HG03460 (cell line): Measurements from ENCODE around the gene ZNF653.
A peak's percentile ranks its signal among the peaks of the same experiment; 100 is the strongest.

Source experiments
- ATAC-seq: cut with Tn5 transposase; IDR thresholded peaks from one replicate; pipeline ENCODE4 v1.9.1; 2021; ENCODE audit not compliant: unreplicated experiment

The ZNF653 gene, protein sequence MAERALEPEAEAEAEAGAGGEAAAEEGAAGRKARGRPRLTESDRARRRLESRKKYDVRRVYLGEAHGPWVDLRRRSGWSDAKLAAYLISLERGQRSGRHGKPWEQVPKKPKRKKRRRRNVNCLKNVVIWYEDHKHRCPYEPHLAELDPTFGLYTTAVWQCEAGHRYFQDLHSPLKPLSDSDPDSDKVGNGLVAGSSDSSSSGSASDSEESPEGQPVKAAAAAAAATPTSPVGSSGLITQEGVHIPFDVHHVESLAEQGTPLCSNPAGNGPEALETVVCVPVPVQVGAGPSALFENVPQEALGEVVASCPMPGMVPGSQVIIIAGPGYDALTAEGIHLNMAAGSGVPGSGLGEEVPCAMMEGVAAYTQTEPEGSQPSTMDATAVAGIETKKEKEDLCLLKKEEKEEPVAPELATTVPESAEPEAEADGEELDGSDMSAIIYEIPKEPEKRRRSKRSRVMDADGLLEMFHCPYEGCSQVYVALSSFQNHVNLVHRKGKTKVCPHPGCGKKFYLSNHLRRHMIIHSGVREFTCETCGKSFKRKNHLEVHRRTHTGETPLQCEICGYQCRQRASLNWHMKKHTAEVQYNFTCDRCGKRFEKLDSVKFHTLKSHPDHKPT

GRCh38 chr19:11505504-11506100 lies at the start of gene ZNF653:
ZNF653 (minus strand) TSS chr19:11505839; CDS start chr19:11505786, 53 bp downstream.
- ATAC-seq = peak; percentile 55

- no peak for ATAC-seq
Observed at GRCh38 chr19:11555246-11555645, 49.6 kb upstream of the ZNF653 start.

DNA sequence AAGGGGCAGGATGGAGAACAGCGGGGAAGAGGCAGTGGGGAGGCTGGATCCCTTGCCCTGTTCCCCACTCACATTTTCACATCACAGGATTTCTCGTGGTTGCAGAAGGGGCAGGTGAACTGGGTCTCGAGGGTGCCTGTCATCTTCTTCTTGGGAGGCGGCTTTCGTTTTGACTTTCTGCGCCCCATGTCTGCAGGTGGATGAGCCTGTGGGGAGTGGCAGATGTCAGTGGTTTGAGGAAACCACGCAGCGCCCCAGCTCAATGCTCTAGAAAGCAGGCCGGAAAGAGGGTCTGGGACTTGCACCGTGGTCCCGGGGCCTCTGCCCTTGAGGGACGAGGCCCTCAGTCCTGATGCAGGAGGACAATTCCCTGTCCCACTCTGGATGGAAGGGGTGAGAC lies 48.5 kb upstream of the ZNF653 start:
- ATAC-seq = no peak

DNA sequence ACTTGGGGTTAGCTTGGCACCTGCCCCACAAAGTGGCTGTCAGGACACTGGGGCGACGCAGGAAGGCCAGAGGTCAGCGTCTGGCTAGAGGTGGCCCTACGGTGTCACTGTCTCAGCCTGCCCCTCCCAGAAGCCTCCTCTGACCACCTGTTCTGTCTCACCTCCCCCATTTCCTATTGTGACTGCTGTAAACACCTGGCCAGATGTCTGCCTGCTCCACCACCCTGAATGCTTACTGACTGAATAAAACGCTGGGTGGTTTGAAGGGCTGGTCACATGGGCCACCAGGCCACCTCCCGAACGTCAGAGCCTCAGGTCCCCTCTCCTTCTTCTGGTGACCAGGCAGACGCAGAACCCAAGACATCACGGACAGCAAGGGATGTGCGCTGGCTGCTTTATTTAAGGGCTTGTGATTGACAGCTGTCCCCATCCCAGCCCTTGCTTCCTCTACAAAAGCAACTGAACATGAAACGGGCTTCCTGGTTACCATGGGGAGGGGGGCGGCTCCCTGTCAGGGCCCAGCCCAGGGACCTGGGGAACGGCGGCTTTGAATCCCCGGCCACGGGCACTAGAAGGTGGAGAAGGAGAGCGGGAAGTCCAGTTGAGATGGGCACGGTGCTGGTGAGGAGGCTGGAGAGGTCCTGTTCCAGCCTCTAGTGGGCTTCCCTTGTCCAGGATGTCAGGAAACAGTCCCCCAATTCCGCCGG lies 47.2 kb upstream of the ZNF653 start:
- ATAC-seq = no peak

DNA sequence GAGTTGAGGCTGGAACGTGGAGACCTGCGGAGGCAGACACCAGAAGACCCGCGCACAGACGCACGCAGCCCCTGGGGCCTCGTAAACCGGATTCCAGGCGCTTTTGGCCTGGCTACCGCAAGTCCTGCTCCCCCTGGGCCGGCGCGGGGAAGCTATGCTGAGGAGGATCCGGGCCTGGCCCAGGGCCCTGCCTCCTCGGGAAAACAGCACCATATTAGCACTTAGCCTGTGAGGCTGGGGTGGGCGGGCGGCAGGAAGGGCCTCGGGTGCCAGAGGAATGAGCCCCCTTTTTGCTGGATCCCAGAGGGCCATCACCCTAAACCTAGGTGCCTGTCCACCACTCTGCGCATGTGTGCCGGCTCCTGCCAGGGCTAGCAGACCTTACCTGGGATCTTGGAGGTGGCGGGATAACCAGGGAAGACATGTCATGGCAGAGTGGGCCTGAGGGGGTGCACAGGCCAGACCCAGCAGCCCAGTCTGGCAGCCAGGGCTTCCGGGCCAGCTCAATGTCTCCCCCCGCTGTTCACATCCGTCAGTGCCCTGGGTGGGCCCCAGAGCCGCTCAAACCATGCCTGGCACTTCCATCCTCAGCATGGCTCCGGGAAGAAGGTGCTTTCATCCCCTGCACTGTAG lies 46.1 kb upstream of the ZNF653 start:
- ATAC-seq = no peak

- ATAC-seq = no peak
Observed at GRCh38 chr19:11550265-11550664, 44.6 kb upstream of the ZNF653 start.

DNA sequence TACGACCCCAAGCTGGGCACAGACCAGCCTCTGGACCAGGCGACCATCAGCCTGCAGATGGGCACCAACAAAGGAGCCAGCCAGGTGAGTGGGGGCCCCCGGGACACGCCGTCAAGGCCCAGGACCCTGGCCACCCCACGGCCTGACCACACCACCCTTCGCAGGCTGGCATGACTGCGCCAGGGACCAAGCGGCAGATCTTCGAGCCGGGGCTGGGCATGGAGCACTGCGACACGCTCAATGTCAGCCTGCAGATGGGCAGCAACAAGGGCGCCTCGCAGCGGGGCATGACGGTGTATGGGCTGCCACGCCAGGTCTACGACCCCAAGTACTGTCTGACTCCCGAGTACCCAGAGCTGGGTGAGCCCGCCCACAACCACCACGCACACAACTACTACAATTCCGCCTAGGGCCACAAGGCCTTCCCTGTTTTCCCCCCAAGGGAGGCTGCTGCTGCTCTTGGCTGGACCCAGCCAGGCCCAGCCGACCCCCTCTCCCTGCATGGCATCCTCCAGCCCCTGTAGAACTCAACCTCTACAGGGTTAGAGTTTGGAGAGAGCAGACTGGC lies 43.8 kb upstream of the ZNF653 start:
- ATAC-seq = no peak

- no peak for ATAC-seq
Observed at GRCh38 chr19:11547929-11548700, 42.5 kb upstream of the ZNF653 start.

DNA sequence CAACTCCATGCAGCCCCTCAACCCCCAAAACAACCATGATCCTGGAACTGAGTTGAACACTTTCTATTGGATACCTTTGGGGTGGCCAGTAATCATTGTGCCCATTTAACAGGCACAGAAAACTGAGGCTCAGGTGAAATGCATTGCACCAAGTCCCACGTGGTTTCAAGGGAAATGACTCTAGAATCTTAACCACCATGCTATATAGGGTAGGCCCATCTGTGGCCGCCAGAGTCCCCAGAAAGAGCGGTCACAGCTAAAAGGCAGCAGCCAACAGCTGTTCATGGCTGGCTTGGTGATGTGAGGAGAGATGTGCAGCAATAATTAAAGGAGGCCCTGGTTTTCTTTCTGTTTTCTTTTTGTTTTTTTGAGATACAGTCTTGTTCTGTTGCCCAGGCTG lies 35.6 kb upstream of the ZNF653 start:
- ATAC-seq = no peak

DNA sequence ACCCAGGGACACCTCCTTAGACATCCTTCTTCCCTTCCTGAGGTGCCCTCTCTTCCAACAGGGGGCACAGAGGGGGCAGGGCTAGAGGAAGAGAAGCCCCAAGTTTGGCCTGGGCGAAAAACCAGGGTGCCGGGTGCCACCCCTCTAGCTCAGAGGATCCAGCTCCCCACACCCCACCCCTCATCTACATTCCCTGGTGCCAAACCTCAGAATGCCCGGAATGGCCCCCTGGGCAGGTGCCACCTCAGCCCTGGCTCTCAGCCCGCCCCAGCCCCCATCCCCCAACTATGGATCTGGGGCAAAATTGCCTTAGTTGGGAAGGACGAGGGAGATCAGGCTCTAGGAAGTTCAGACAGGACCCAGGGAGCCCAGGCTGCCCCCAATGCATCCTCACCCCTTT lies 35.0 kb upstream of the ZNF653 start:
- no peak for ATAC-seq

DNA sequence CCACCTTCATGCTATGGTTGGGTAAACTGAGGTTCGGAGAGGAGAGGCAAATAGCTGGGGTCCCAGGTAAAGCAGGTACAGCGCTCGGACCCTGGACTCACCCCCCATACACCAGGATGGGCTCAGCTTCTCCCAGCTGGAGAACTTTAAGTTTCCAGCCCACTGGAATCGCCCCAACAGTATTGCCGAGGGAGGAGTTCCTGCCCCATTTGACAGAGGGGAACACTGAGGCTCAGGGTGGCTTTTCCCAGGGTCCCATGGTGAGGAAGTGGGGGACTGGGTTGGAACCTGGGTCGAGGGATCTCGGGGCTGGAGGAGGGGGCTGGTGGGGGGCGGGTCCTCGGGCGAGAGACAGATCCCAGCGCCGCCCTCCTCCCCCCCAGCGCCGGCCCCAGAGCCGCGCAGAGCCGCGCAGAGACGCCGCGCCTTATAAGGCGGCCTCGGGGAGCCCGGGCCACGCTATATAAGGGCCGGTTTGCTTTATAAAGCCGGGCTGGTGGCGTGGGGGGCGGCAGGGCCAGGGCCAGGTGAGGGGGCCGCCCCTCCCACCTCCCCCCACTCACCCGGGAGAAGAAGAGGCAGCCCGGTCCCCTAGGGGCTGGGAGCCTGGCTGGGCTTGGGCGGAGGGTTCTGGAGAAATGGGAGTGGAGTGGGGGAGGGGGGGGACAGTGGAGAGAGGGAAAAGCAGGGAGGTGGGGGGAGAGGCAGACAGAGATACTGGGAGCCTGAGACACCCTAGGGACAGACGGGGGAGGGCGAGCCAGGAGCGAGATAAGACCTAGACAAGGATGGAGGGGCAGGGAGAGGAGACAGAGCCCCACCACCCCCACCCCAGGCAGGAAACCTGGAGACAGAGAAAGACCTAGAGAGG lies 34.1 kb upstream of the ZNF653 start:
- no peak for ATAC-seq

DNA sequence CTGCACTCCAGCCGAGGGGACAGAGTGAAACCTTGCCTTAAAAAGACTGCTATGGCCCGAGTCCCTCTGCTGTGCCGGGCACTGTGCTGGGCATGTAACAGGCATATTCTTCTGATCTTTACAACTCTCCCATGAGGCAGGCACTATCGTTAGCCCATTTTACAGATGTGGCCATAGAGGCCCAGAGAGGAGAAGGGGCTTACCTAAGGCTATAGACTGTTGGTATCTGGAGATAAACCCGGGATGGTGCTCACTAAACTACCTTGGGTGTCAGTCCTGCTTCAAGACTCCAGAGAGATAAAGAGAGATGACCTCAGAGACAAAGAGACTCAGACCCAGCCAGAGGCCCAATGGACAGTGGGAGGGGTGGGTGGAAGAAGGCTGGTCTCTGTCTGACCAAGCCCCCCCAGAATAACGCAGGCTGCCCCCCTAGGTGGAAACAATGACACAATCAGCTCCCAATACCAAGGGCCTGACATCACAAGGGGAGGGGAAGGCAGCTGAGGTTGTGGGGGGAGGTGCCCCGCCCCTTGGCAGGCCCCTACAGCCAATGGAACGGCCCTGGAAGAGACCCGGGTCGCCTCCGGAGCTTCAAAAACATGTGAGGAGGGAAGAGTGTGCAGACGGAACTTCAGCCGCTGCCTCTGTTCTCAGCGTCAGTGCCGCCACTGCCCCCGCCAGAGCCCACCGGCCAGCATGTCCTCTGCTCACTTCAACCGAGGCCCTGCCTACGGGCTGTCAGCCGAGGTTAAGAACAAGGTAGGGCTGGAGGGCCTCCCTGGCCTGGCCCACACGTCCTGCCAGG lies 32.8 kb upstream of the ZNF653 start, which contains the start of gene CNN1:
TSS of gene CNN1 (plus strand) at position 620 of the 805 bp plus-strand sequence. CDS start at position 697, 77 bp downstream.
- ATAC-seq = no peak

DNA sequence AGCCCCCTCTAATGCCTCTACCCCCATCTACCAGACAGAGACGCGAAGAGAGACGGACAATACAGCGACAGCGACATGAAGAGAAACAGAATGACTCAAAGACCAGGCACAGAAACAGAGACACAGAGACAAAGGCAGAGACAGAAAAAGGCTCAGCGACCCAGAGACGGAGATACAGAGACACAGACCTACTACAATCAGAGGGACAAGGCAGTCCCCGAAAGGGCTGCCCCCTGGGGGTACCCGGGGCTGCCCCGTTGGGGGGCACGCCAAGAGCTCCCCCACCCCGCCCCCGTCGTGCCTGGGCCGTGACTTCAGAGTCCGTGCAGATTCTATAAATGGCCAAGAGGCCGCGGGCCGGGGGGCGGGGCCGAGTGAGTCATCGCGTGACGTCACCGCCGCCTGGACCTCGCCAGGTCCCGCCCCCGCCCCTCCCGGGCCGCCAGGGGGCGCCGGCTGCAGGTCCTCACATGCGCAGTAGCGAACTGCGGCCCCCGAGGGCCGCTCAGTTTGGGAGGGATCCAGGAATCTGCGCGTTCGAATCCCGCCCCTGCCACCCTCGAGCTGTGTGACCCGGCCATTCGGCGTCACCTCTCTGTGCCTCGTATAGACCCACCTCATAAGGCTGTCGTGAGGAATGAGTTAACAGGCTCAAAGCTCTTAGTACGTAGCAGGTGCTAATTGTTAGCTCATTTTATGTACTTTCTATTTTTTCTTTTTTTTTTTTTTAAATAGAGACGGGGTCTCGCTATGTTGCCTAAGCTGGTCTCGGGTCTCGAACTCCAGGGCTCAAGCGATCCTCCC lies 30.4 kb upstream of the ZNF653 start:
- ATAC-seq = peak; percentile 59

- no peak for ATAC-seq
Observed at GRCh38 chr19:11534948-11535347, 29.3 kb upstream of the ZNF653 start.

DNA sequence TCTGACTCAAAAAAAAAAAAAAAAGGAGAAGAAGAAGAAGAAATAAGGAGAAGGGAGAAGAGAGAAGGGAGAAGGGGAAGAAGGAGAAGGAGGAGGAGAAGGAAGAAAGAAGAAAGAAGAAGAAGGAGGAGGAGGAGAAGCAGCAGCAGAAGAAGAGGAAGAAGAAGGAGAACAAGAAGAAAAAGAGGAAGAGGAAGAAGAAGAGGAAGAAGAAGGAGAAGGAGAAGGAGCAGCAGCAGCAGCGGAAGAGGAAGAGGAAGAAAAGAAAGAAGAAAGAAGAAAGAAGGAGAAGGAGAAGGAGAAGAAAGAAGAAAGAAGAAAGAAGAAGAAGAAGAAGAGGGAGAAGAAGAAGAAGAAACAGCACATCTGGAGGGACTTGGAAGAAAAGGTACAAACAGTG lies 28.9 kb upstream of the ZNF653 start:
- no peak for ATAC-seq

GRCh38 chr19:11530432-11530831 lies 24.8 kb upstream of the ZNF653 start:
- no peak for ATAC-seq
